Right cardiac atrium (tissue), 5 donors: ENCODE results near the gene EFCAB6. TPM values are rescaled to one million over a fixed set of nuclear protein-coding genes. Genes with fewer than 3 reads are reported as not detected.

Experiments
- ATAC-seq, 2 donors: fragments of 200-7000 bp; cut with Tn5 transposase; one replicate each; pipeline versions ENCODE4 v1.8.0 to v1.9.1; 2020; ENCODE audit warnings: moderate library complexity in 2 of 2, mild to moderate bottlenecking in 1 of 2
- DNase-seq, 3 donors: peaks; one replicate each; pipeline ENCODE4 v3.0.0-alpha.2; 2020
- H3K27ac ChIP-seq: one replicate; pipeline ENCODE4 v1.5.1; 2013; ENCODE audit warnings: mild to moderate bottlenecking, low read length, control low read depth, moderate library complexity
- H3K27me3 ChIP-seq: one replicate; pipeline ENCODE4 v1.6.1; 2013; ENCODE audit not compliant: control insufficient read depth, insufficient read depth
- H3K4me1 ChIP-seq: one replicate; pipeline ENCODE4 v1.6.1; 2013; ENCODE audit warnings: low read length; ENCODE audit not compliant: control insufficient read depth, insufficient read depth
- H3K4me3 ChIP-seq: one replicate; pipeline ENCODE4 v1.5.1; 2013; ENCODE audit warnings: low read length, control low read depth
- H3K9me3 ChIP-seq: one replicate; pipeline ENCODE4 v1.6.1; 2013; ENCODE audit warnings: low read length; ENCODE audit not compliant: control insufficient read depth
- WGBS: extraction: QIAGEN DNeasy Blood & Tissue Kit; methylation state at CpG from one replicate; pipeline ENCODE4 v1.1.7; 2013; 5-methylcytosine and 5-hydroxymethylcytosine counted together
- intact Hi-C, 4 donors: fragments of 100-400 bp; cut with DNase I; formaldehyde crosslinking; loops; one replicate each; pipeline versions ENCODE4 v1.11.0 to v1.14.0; 2022 to 2023
- polyA plus RNA-seq: library from polyadenylated mRNA; stranded (reverse); fragments of 200-250 nt; gene quantifications from one replicate; pipeline ENCODE4 v1.2.3, GENCODE V29; 2013
- total RNA-seq, 4 donors: library from RNA; stranded (reverse); fragmentation: NEBNext Ultra II Directional; extraction: Animal tissue kit (Norgen Biotek cat#: 25700); gene quantifications; one replicate each; pipeline ENCODE4 v1.2.1, GENCODE V29; 2021
- donor health status: healthy with polysubstance abuse.
- donor health status: DM: no; HTN: yes; CAD: no.
- donor health status: DM: no; HTN: no; CAD: no.
- donor health status: DM: no; HTN: yes; CAD: no; lungs with severe emphysema.
- donor health status: DM: yes; HTN: yes; CAD: no.

Gene EFCAB6
- total and polyA plus RNA-seq, 5 donors = 0.70 to 3.4 (median 1.8) TPM

GRCh38 chr22:43642319-43643206 is 169.5 kb downstream of the EFCAB6 start:
- Histone ChIP-seq H3K27me3 (no peaks in the 10 kb centered on the region), H3K9me3 (no peaks in the 10 kb centered on the region), H3K27ac (no peak overlapping the region), H3K4me1 (no peaks in the 10 kb centered on the region), H3K4me3 (no peak overlapping the region)
- intact Hi-C loops = no loop called here
- DNase-seq (no peak), ATAC-seq (no peak)
- WGBS = 63% methylated on average over 11 of the region's 11 CpGs

- WGBS = 88% methylated on average over 3 of the region's 3 CpGs
- H3K9me3 ChIP-seq = no peaks in the 10 kb centered on the region
- no peak overlapping the region for H3K4me3 ChIP-seq
- intact Hi-C loops = no loop called here
- no peak for DNase-seq
- no peak overlapping the region for H3K27ac ChIP-seq
- no peaks in the 10 kb centered on the region for H3K4me1 ChIP-seq
- H3K27me3 ChIP-seq = no peaks in the 10 kb centered on the region
- ATAC-seq = no peak
Observed at GRCh38 chr22:43639228-43639948, 172.7 kb downstream of the EFCAB6 start.

- H3K27ac ChIP-seq = no peak overlapping the region
- H3K27me3 ChIP-seq = no peaks in the 10 kb centered on the region
- no peak overlapping the region for H3K4me3 ChIP-seq
- no peaks in the 10 kb centered on the region for H3K9me3 ChIP-seq
- ATAC-seq = no peak
- intact Hi-C loops = no loop called here
- H3K4me1 ChIP-seq = no peaks in the 10 kb centered on the region
- no peak for DNase-seq
- WGBS = 85% methylated on average over 28 of the region's 28 CpGs
Observed at GRCh38 chr22:43637275-43638260, 174.5 kb downstream of the EFCAB6 start.

GRCh38 chr22:43636086-43636485 is 176.0 kb downstream of the EFCAB6 start:
- Histone ChIP-seq H3K4me1 (no peaks in the 10 kb centered on the region), H3K4me3 (no peak overlapping the region), H3K27ac (no peak overlapping the region), H3K27me3 (no peaks in the 10 kb centered on the region), H3K9me3 (no peaks in the 10 kb centered on the region)
- ATAC-seq = no peak
- no peak for DNase-seq
- 87% methylated on average over 13 of the region's 13 CpGs for WGBS
- intact Hi-C loops = no loop called here

- intact Hi-C loops = no loop called here
Observed at GRCh38 chr22:43635101-43635500, 177.0 kb downstream of the EFCAB6 start.

GRCh38 chr22:43634316-43634715 is 177.8 kb downstream of the EFCAB6 start:
- WGBS = 63% methylated on average over 4 of the region's 4 CpGs
- Histone ChIP-seq H3K9me3 (no peaks in the 10 kb centered on the region), H3K4me3 (no peak overlapping the region), H3K27me3 (no peaks in the 10 kb centered on the region), H3K4me1 (no peaks in the 10 kb centered on the region), H3K27ac (no peak overlapping the region)
- ATAC-seq = no peak
- DNase-seq = no peak
- intact Hi-C loops = no loop called here

More at GRCh38 chr22:43635101-43635500, 177.0 kb downstream of the EFCAB6 start:
- Histone ChIP-seq H3K27ac (no peak overlapping the region), H3K9me3 (no peaks in the 10 kb centered on the region), H3K27me3 (no peaks in the 10 kb centered on the region), H3K4me1 (no peaks in the 10 kb centered on the region), H3K4me3 (no peak overlapping the region)
- WGBS = 81% methylated on average over 9 of the region's 9 CpGs
- DNase-seq (no peak), ATAC-seq (no peak)

- Histone ChIP-seq H3K27ac (no peak overlapping the region), H3K4me1 (no peaks in the 10 kb centered on the region), H3K4me3 (no peak overlapping the region), H3K9me3 (no peaks in the 10 kb centered on the region), H3K27me3 (no peaks in the 10 kb centered on the region)
- DNase-seq (no peak), ATAC-seq (no peak)
- intact Hi-C loops = no loop called here
- WGBS = 70% methylated on average over 13 of the region's 13 CpGs
Observed at GRCh38 chr22:43633631-43634285, 178.3 kb downstream of the EFCAB6 start.

GRCh38 chr22:43631846-43632245 is 180.3 kb downstream of the EFCAB6 start:
- no peaks in the 10 kb centered on the region for H3K9me3 ChIP-seq
- DNase-seq = no peak
- H3K27ac ChIP-seq = no peak overlapping the region
- no peaks in the 10 kb centered on the region for H3K4me1 ChIP-seq
- no peak overlapping the region for H3K4me3 ChIP-seq
- no peaks in the 10 kb centered on the region for H3K27me3 ChIP-seq
- ATAC-seq = no peak
- 96% methylated on average over 10 of the region's 10 CpGs for WGBS
- intact Hi-C loops = no loop called here

GRCh38 chr22:43631201-43631600 is 180.9 kb downstream of the EFCAB6 start:
- intact Hi-C loops = no loop called here
- no peak for ATAC-seq
- 96% methylated on average over 11 of the region's 11 CpGs for WGBS
- Histone ChIP-seq H3K9me3 (no peaks in the 10 kb centered on the region), H3K27ac (no peak overlapping the region), H3K4me1 (no peaks in the 10 kb centered on the region), H3K27me3 (no peaks in the 10 kb centered on the region), H3K4me3 (no peak overlapping the region)
- no peak for DNase-seq

GRCh38 chr22:43630451-43630850 is 181.7 kb downstream of the EFCAB6 start:
- H3K27me3 ChIP-seq = no peaks in the 10 kb centered on the region
- intact Hi-C loops = no loop called here
- ATAC-seq (no peak), DNase-seq (no peak)
- no peaks in the 10 kb centered on the region for H3K9me3 ChIP-seq
- H3K4me3 ChIP-seq = no peak overlapping the region
- no peak overlapping the region for H3K27ac ChIP-seq
- WGBS = 89% methylated on average over 12 of the region's 12 CpGs
- H3K4me1 ChIP-seq = no peaks in the 10 kb centered on the region
